Fibroblast of mammary gland (primary cell): ENCODE results near the gene DYNC1I1.
"Not testable (repeated sequence)": the region's sequence is repeated elsewhere in the genome, so short reads cannot be mapped to it uniquely, and the experiment has no call there.

Experiments used
- DNase-seq: peaks from one replicate; pipeline ENCODE4 v3.0.0-alpha.2; 2010; ENCODE audit warnings: low read depth
- H3K4me3 ChIP-seq: 2 replicates; pipeline ENCODE4 v1.5.1; 2011; ENCODE audit warnings: low read depth, mild to moderate bottlenecking, low read length, moderate library complexity; ENCODE audit not compliant: control insufficient read depth
- TF ChIP-seq, protein P1 (sequence below): conservative IDR thresholded peaks from 2 replicates; pipeline ENCODE4 v1.5.1; 2011; ENCODE audit warnings: low read depth, low read length, inconsistent platforms; ENCODE audit not compliant: control insufficient read depth, insufficient read depth

The DYNC1I1 gene

DNA sequence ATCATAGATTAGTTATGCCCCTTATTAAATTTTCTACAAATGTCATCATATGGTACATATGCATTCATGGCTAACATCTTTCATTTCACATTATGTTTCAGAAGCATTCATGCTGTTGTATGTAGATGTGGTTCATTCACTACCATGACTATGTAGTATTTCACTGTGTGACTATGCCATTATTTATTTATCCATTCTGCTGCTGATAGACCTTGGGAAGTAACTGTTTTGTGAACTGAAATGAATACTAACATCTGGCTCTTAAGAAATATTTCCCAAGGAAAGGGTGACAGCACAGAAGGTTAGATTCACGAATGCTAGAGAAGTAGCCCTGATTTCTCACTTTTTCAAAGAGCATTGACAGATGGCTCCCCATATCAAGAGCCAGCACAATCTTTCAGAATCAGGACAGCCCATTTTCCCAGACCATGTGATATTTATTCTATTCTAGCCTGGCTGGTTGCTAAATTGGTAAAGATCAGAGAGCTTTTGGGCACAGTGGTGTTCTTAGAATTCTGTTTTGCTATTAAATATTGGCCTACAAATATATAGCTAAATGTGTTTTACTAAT, 157.4 kb downstream of the DYNC1I1 start:
- no peak overlapping the region for H3K4me3 ChIP-seq
- DNase-seq = no peak
- TF ChIP-seq, protein P1, sequence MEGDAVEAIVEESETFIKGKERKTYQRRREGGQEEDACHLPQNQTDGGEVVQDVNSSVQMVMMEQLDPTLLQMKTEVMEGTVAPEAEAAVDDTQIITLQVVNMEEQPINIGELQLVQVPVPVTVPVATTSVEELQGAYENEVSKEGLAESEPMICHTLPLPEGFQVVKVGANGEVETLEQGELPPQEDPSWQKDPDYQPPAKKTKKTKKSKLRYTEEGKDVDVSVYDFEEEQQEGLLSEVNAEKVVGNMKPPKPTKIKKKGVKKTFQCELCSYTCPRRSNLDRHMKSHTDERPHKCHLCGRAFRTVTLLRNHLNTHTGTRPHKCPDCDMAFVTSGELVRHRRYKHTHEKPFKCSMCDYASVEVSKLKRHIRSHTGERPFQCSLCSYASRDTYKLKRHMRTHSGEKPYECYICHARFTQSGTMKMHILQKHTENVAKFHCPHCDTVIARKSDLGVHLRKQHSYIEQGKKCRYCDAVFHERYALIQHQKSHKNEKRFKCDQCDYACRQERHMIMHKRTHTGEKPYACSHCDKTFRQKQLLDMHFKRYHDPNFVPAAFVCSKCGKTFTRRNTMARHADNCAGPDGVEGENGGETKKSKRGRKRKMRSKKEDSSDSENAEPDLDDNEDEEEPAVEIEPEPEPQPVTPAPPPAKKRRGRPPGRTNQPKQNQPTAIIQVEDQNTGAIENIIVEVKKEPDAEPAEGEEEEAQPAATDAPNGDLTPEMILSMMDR = no peak

DNA sequence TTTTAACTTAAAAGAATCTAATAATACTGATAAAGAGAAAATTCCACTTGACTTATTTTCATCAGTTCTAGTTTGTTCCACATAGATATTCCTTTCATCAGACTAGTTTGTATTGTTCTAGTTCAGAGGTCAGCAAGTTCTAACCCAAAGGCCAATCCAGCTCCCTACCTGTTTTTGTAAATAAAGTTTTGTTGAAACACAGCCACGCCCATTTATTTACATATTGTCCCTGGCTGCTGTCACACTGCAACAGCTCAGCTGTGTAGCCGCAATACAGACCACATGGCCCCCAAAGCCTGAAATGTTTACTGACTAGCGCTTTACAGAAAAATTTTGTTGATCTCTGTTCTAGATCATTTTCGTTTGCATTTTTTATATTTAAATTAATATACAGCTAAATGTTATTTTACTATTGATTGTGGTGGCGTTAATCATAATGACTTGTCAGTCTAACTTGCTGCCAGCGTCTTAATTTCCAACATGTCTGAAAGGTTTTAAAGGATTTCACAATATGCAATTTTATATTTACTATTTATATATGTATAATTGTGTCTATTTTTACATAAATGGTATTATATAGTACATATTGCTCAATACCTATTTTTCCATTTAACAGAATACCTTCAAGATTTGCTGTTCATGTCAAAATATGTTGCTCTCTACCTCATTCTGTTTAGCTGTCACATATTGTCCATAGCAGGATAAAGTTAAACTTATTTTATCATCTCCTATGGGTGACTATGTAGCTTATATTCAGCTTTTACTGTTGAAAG, 159.3 kb downstream of the DYNC1I1 start:
- DNase-seq = no peak
- TF ChIP-seq, protein P1 = no peak
- H3K4me3 ChIP-seq = no peak overlapping the region

DNA sequence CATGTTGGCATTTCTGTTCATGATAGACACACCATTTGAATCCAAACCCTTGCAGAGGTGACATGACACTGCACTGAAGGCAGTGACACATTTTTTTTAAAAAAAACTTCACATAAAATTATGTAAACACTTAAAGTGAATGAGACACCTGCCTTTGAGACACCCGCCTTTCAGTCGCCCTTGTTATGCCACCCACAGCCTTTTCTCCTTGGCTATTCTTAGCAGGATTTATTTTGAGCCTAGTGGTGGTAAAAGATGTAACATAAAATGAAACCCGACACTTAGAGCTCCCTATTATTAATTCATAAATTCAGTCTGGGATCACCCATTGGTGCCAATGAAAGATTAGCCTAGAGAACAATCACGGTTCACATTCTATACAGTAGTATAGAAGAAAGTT, 161.3 kb downstream of the DYNC1I1 start:
- no peak for DNase-seq
- no peak overlapping the region for H3K4me3 ChIP-seq
- TF ChIP-seq, protein P1 = no peak

DNA sequence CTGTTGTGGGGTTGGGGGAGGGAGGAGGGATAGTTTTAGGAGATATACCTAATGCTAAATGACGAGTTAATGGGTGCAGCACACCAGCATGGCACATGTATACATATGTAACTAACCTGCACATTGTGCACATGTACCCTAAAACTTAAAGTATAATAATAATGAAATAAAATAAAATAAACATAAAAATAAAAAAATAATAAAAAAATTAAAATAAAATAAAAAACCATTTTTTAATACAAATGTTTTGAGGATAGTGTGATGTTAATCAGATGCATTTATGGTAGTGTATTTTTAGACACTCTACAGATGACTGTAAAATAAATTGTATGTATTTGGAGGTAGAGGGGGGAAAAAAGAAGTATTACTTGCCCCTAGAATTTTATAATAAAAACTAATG, 172.5 kb downstream of the DYNC1I1 start:
- DNase-seq = not testable (repeated sequence)

DNA sequence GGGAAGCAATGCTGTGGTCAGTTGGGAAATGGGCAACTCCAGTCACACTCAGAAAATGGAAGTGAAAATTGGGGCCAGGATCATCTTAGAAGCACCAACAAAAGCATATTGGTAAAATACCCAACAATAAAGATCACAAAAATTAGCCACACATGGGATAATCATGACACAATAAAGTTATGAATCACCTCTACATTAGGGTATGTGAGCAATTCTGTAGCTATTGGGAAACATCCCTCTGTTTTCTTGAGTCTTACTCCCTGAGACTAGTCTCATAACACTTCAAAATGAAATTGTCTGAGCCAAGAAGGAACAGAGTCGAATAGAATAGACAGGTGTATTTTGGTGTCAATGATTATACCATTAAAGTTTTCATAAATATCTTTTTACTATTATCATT, 178.3 kb downstream of the DYNC1I1 start:
- TF ChIP-seq, protein P1 = no peak
- DNase-seq = peak; percentile 63
- H3K4me3 ChIP-seq = no peak overlapping the region

More for the DNA sequence above, 172.5 kb downstream of the DYNC1I1 start:
- H3K4me3 ChIP-seq = not testable (repeated sequence)

DNA sequence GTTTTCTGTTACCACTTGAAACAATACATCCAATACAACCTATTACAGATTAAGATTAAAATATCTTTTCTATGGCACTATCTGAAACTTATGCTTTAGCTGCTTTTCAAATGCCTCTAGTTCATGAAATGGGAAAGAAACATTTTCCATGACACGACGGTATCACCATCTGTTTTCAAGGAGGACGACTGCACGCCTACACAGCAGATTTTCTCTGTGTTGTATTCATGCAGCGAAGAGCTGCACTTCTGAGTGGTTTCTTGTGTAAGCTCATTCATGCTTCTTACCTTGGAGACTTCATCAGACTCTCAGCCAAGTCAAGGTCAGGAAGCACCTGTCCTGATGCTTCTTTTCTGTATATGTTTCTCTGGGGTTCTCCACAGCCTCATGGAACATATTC, 179.2 kb downstream of the DYNC1I1 start:
- no peak overlapping the region for H3K4me3 ChIP-seq
- TF ChIP-seq, protein P1 = no peak
- peak; percentile 4 for DNase-seq

DNA sequence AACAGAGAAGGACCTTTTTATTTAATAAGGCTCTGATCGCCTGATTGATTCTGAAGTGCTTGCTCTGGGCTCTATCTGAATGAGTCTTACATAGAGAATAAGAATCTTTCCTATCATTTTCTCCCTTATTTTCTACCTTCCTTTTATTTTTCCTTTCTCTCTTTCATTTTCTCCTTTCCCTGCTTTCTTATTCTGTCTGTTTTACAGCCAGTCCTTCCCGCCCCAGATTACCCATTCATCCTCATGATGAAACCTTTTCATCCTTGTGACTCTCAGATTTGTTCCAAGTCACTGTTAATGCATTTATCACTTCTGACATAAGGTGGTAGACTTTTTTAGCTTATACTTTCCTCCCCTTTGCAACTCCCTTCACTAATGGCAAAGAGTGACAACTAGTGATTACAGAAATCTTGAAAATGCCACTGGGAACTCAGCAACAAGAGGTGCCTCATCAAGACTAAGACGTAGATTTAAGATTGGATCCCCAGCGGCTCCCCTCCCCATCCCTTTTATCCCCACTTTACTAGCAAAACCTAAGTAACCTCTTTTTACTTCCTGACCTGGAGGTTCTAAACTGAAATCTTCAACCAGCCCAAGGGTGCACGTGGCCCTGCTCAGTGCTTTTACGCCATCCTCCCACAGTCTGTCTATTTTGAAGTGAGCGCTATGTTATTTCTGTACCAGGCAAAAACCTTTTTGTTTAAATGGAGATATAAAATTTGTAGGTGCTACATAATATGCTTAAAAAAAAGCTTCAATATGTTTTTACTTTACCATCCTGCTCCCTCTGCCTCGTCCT, 179.8 kb downstream of the DYNC1I1 start:
- no peak overlapping the region for H3K4me3 ChIP-seq
- DNase-seq = no peak
- TF ChIP-seq, protein P1 = no peak
